Panc1 (cell line): Measurements from ENCODE around the gene IRX5. TPM values are rescaled to one million over a fixed set of nuclear protein-coding genes. Genes with fewer than 3 reads are reported as not detected.

Source experiments
- ATAC-seq: fragments of 200-7000 bp; cut with Tn5 transposase; 2 replicates; pipeline ENCODE4 v1.9.1; 2020; ENCODE audit warnings: mild to moderate bottlenecking, moderate library complexity
- BruUV-seq: library from RNA; stranded (reverse); fragments of 400-500 nt; replicated peaks from 2 replicates; lab custom pipeline; 2021; lab: Mats Ljungman, UMichigan
- CTCF ChIA-PET: fragments of 300-600 bp; sonication (Branson Sonifier 250); formaldehyde crosslinking; loops from one replicate; lab custom pipeline; 2022; ENCODE audit warnings: antibody characterized with exemption; lab: Charles Lee
- POLR2A ChIA-PET: fragments of 300-600 bp; sonication (Branson Sonifier 250); formaldehyde crosslinking; loops from one replicate; lab custom pipeline; 2022; ENCODE audit warnings: antibody characterized with exemption; lab: Charles Lee
- DNase-seq: peaks from one replicate; pipeline ENCODE4 v3.0.0-alpha.2; 2010; ENCODE audit warnings: low read depth, low spot score
- H3K27ac ChIP-seq: 2 replicates; pipeline ENCODE4 v1.5.1; 2011; ENCODE audit warnings: mild to moderate bottlenecking, low read length, inconsistent platforms
- H3K27me3 ChIP-seq: fragments of 200-500 bp; sonication (Bioruptor generic); 2 replicates; pipeline ENCODE4 v1.6.0; 2014; ENCODE audit warnings: low read length, inconsistent platforms; ENCODE audit not compliant: control insufficient read depth, insufficient read depth
- H3K36me3 ChIP-seq: fragments of 200-500 bp; sonication (Bioruptor generic); 2 replicates; pipeline ENCODE4 v1.5.1; 2014; ENCODE audit warnings: inconsistent platforms, mild to moderate bottlenecking, low read length, moderate library complexity; ENCODE audit not compliant: control insufficient read depth, insufficient read depth
- H3K4me1 ChIP-seq: 2 replicates; pipeline ENCODE4 v1.5.1; 2011; ENCODE audit warnings: inconsistent platforms, mild to moderate bottlenecking, low read length, moderate library complexity; ENCODE audit not compliant: control insufficient read depth, insufficient read depth
- H3K4me3 ChIP-seq, 2 experiments: 2 replicates each; pipeline ENCODE4 v1.5.1; 2011 to 2012; ENCODE audit warnings: low read depth in 2 of 2, low read length in 2 of 2, mild to moderate bottlenecking in 2 of 2, inconsistent platforms in 1 of 2, moderate library complexity in 1 of 2
- H3K9me3 ChIP-seq: fragments of 200-500 bp; sonication (Bioruptor generic); 2 replicates; pipeline ENCODE4 v1.5.1; 2014; ENCODE audit warnings: low read depth, mild to moderate bottlenecking, inconsistent platforms, low read length, moderate library complexity; ENCODE audit not compliant: control insufficient read depth, insufficient read depth
- CTCF ChIP-seq: fragments of 450-650 bp; IDR thresholded peaks from 2 replicates; pipeline ENCODE4 v1.5.1; 2017; ENCODE audit warnings: mild to moderate bottlenecking
- POLR2AphosphoS5 ChIP-seq: IDR thresholded peaks from 2 replicates; pipeline ENCODE4 v1.6.1; 2012; ENCODE audit warnings: mild to moderate bottlenecking, low read depth, low read length, moderate library complexity
- REST ChIP-seq, 2 experiments: IDR thresholded peaks; 2 replicates each; pipeline ENCODE4 v1.6.1; 2011 to 2012; ENCODE audit warnings: low read depth in 2 of 2, control low read depth in 1 of 2, low read length in 1 of 2, mild to moderate bottlenecking in 1 of 2, moderate library complexity in 1 of 2; ENCODE audit not compliant: insufficient read depth in 1 of 2
- SIN3A ChIP-seq: IDR thresholded peaks from 2 replicates; pipeline ENCODE4 v1.6.1; 2012; ENCODE audit warnings: low read depth, mild to moderate bottlenecking, low read length, moderate library complexity, borderline replicate concordance; ENCODE audit not compliant: insufficient read depth
- TCF7L2 ChIP-seq: IDR thresholded peaks from 2 replicates; pipeline ENCODE4 v1.6.1; 2011; ENCODE audit warnings: mild to moderate bottlenecking, low read depth, low read length, inconsistent platforms
- in situ Hi-C: cut with HindIII; loops from 2 replicates; pipeline ENCODE4 v1.10.0; 2016; ENCODE audit warnings: low sequenced_read_pairs, low pct_unique_long_range_greater_than_20kb
- intact Hi-C: fragments of 100-400 bp; cut with micrococcal nuclease; formaldehyde crosslinking; loops from one replicate; pipeline ENCODE4 v1.10.0; 2022; ENCODE audit not compliant: unreplicated experiment
- total RNA-seq: library from RNA; stranded (reverse); gene quantifications from one replicate; pipeline ENCODE4 v1.2.1, GENCODE V29; 2021; ENCODE audit not compliant: unreplicated experiment

The IRX5 gene
- total RNA-seq, 1 experiment from 2014 or later: 2.7 TPM

GRCh38 chr16:54970016-54970415, 39.4 kb downstream of the IRX5 start:
- ChIA-PET POLR2A (interaction anchor here (0.7 kb wide), 1 partner anchor 1425 kb away, joined by 11 read pairs; no protein-coding TSS in a partner anchor), CTCF (no interaction called here)
- Histone ChIP-seq H3K4me3 (no peak overlapping the region), H3K36me3 (no peaks in the 10 kb centered on the region), H3K27me3 (no peaks in the 10 kb centered on the region), H3K4me1 (no peaks in the 10 kb centered on the region), H3K9me3 (no peaks in the 10 kb centered on the region), H3K27ac (no peak overlapping the region)
- DNase-seq (no peak), ATAC-seq (no peak)
- intact Hi-C loops (no loop called here), in situ Hi-C loops (no loop called here)
- BruUV-seq: no TSS peak
- no peak for TF ChIP-seq SIN3A
- no peak for TF ChIP-seq POLR2AphosphoS5
- no peak for TF ChIP-seq TCF7L2
- no peak for TF ChIP-seq CTCF
- TF ChIP-seq REST (IDR thresholded peaks at IDR 0.05; ENCODE audit: insufficient read depth in 1 of 2, low read depth in 2 of 2, low read length in 1 of 2): no peak

GRCh38 chr16:54974367-54974766, 43.7 kb downstream of the IRX5 start:
- in situ Hi-C loops (no loop called here), intact Hi-C loops (no loop called here)
- ChIA-PET POLR2A (no interaction called here), CTCF (no interaction called here)
- Histone ChIP-seq H3K4me3 (no peak overlapping the region), H3K27me3 (no peaks in the 10 kb centered on the region), H3K9me3 (no peaks in the 10 kb centered on the region), H3K4me1 (no peaks in the 10 kb centered on the region), H3K27ac (no peak overlapping the region), H3K36me3 (no peaks in the 10 kb centered on the region)
- ATAC-seq (no peak), DNase-seq (no peak)
- BruUV-seq: no TSS peak
- TF ChIP-seq SIN3A: no peak
- TF ChIP-seq REST (IDR thresholded peaks at IDR 0.05; ENCODE audit: insufficient read depth in 1 of 2, low read depth in 2 of 2, low read length in 1 of 2): no peak
- no peak for TF ChIP-seq CTCF
- TF ChIP-seq POLR2AphosphoS5: no peak
- no peak for TF ChIP-seq TCF7L2
